ENCODE data around the gene HLTF. TPM values are rescaled to one million over a fixed set of nuclear protein-coding genes. Genes with fewer than 3 reads are reported as not detected.

Gene HLTF
- total and polyA plus RNA-seq, 2 donors (not counting 1 experiment from before 2014, with no cell fraction given): 22.1 to 67.2 TPM

GRCh38 chr3:149095487-149095886 is 9.2 kb upstream of the HLTF start:
- no peaks in the 10 kb centered on the region for H4K20me1 ChIP-seq (ENCODE audit: control insufficient read depth, extremely low read depth, insufficient read depth, low read length)
- no peak overlapping the region for H3K4me2 ChIP-seq (ENCODE audit: extremely low read depth, insufficient read depth, low read length)
- no peak overlapping the region for H3K27ac ChIP-seq (ENCODE audit: insufficient read depth, low read length)
- H3K4me3 ChIP-seq (replicated peaks in 1 of 4; ENCODE audit: control extremely low read depth in 1 of 4, insufficient read depth in 1 of 4, low read depth in 3 of 4, low read length in 4 of 4): no peak overlapping the region
- H3K27me3 ChIP-seq (ENCODE audit: control insufficient read depth, insufficient read depth, low read length): no peaks in the 10 kb centered on the region
- no peaks in the 10 kb centered on the region for H3K4me1 ChIP-seq (ENCODE audit: control insufficient read depth, extremely low read depth, insufficient read depth, low read length)
- TF ChIP-seq CTCF (conservative IDR thresholded peaks at IDR 0.05 in 1 of 2, IDR thresholded peaks at IDR 0.05 in 1 of 2; ENCODE audit: low read depth in 1 of 2, low read length in 2 of 2): no peak
- TF ChIP-seq EZH2 (IDR thresholded peaks at IDR 0.05; ENCODE audit: low read length, missing control alignments): no peak
- no peaks in the 10 kb centered on the region for H3K79me2 ChIP-seq (ENCODE audit: control insufficient read depth, insufficient read depth, low read length)
- H3K9ac ChIP-seq (ENCODE audit: insufficient read depth, low read length): no peak overlapping the region
- no peak for DNase-seq (ENCODE audit: low read depth in 2 of 2)
- H2AFZ ChIP-seq (ENCODE audit: low read length): no peak overlapping the region
- H3K36me3 ChIP-seq (ENCODE audit: control insufficient read depth, insufficient read depth, low read length): no peaks in the 10 kb centered on the region
- H3K9me3 ChIP-seq (ENCODE audit: control insufficient read depth, insufficient read depth, low read depth, low read length): no peaks in the 10 kb centered on the region

GRCh38 chr3:149091983-149092382 is 5.7 kb upstream of the HLTF start:
- Histone ChIP-seq H3K27me3 (ENCODE audit: control insufficient read depth, insufficient read depth, low read length) (no peaks in the 10 kb centered on the region), H2AFZ (ENCODE audit: low read length) (no peak overlapping the region), H3K9me3 (ENCODE audit: control insufficient read depth, insufficient read depth, low read depth, low read length) (no peaks in the 10 kb centered on the region), H3K4me1 (ENCODE audit: control insufficient read depth, extremely low read depth, insufficient read depth, low read length) (no peaks in the 10 kb centered on the region), H4K20me1 (ENCODE audit: control insufficient read depth, extremely low read depth, insufficient read depth, low read length) (no peaks in the 10 kb centered on the region), H3K4me2 (ENCODE audit: extremely low read depth, insufficient read depth, low read length) (no peak overlapping the region), H3K4me3 (replicated peaks in 1 of 4; ENCODE audit: control extremely low read depth in 1 of 4, insufficient read depth in 1 of 4, low read depth in 3 of 4, low read length in 4 of 4) (no peak overlapping the region), H3K79me2 (ENCODE audit: control insufficient read depth, insufficient read depth, low read length) (no peaks in the 10 kb centered on the region), H3K36me3 (ENCODE audit: control insufficient read depth, insufficient read depth, low read length) (no peaks in the 10 kb centered on the region), H3K9ac (ENCODE audit: insufficient read depth, low read length) (no peak overlapping the region), H3K27ac (ENCODE audit: insufficient read depth, low read length) (no peak overlapping the region)
- no peak for DNase-seq (ENCODE audit: low read depth in 2 of 2)
- TF ChIP-seq CTCF (conservative IDR thresholded peaks at IDR 0.05 in 1 of 2, IDR thresholded peaks at IDR 0.05 in 1 of 2; ENCODE audit: low read depth in 1 of 2, low read length in 2 of 2): no peak
- no peak for TF ChIP-seq EZH2 (IDR thresholded peaks at IDR 0.05; ENCODE audit: low read length, missing control alignments)

- H3K4me1 ChIP-seq (ENCODE audit: control insufficient read depth, extremely low read depth, insufficient read depth, low read length): no peaks in the 10 kb centered on the region
- no peak overlapping the region for H3K4me3 ChIP-seq (replicated peaks in 1 of 4; ENCODE audit: control extremely low read depth in 1 of 4, insufficient read depth in 1 of 4, low read depth in 3 of 4, low read length in 4 of 4)
- no peaks in the 10 kb centered on the region for H3K27me3 ChIP-seq (ENCODE audit: control insufficient read depth, insufficient read depth, low read length)
- TF ChIP-seq CTCF (conservative IDR thresholded peaks at IDR 0.05 in 1 of 2, IDR thresholded peaks at IDR 0.05 in 1 of 2; ENCODE audit: low read depth in 1 of 2, low read length in 2 of 2) (no peak), EZH2 (IDR thresholded peaks at IDR 0.05; ENCODE audit: low read length, missing control alignments) (no peak)
- H3K4me2 ChIP-seq (ENCODE audit: extremely low read depth, insufficient read depth, low read length): no peak overlapping the region
- no peak overlapping the region for H3K27ac ChIP-seq (ENCODE audit: insufficient read depth, low read length)
- H2AFZ ChIP-seq (ENCODE audit: low read length): no peak overlapping the region
- H3K36me3 ChIP-seq (ENCODE audit: control insufficient read depth, insufficient read depth, low read length): no peaks in the 10 kb centered on the region
- H3K79me2 ChIP-seq (ENCODE audit: control insufficient read depth, insufficient read depth, low read length): peaks cover 2% of the 10 kb centered on the region
- no peak overlapping the region for H3K9ac ChIP-seq (ENCODE audit: insufficient read depth, low read length)
- no peaks in the 10 kb centered on the region for H4K20me1 ChIP-seq (ENCODE audit: control insufficient read depth, extremely low read depth, insufficient read depth, low read length)
- H3K9me3 ChIP-seq (ENCODE audit: control insufficient read depth, insufficient read depth, low read depth, low read length): no peaks in the 10 kb centered on the region
- no peak for DNase-seq (ENCODE audit: low read depth in 2 of 2)
Measured at GRCh38 chr3:149090907-149091306, 4.6 kb upstream of the HLTF start.
